ENCODE results near the gene IMMP2L. TPM values are rescaled to one million over a fixed set of nuclear protein-coding genes. Genes with fewer than 3 reads are reported as not detected.

Gene IMMP2L
- total and polyA plus RNA-seq, 2 of the 8 experiments (the other 6 are each of a cell fraction or from before 2014, with no cell fraction given) = 2.3 to 10.1 TPM

DNA sequence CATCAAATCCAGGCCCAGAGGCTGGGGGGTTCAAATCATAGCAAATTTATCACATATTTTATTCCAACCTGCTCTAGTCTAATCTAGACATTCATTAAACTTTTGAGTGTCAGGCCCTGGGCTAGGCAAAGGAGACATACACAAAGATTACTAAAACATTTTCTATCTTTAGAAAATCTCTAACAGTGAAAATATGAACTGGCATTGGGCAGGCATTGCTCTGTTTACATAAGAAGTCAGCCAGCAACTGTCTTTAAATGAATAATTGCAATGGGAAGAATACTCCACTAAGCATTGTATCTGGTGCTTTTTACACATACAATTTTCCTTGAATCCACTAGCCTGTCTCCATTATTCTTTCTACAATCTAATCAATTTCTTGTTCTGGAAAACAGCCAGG, 693.8 kb downstream of the IMMP2L start:
- Histone ChIP-seq H3K4me2 (ENCODE audit: insufficient read depth in 1 of 2, low read depth in 2 of 2, low read length in 2 of 2) (no peak overlapping the region), H2BK5ac (ENCODE audit: low read depth, low read length) (no peak overlapping the region), H2AK5ac (ENCODE audit: low read depth, low read length) (no peak overlapping the region), H4K5ac (ENCODE audit: insufficient read length, low read depth, low read length) (no peak overlapping the region), H3K36me3 (ENCODE audit: control insufficient read depth in 2 of 4, insufficient read depth in 4 of 4, low read length in 3 of 4) (no peaks in the 10 kb centered on the region), H4K91ac (replicated peaks; ENCODE audit: insufficient read length, low read length) (no peak overlapping the region), H2BK12ac (ENCODE audit: low read depth, low read length) (no peak overlapping the region), H3K56ac (replicated peaks; ENCODE audit: insufficient read length, low read depth, low read length) (no peak overlapping the region), H3K27ac (ENCODE audit: low read depth, low read length) (no peak overlapping the region), H3K27me3 (replicated peaks in 1 of 4; ENCODE audit: control insufficient read depth in 3 of 4, extremely low read depth in 1 of 4, insufficient read depth in 3 of 4, low read length in 3 of 4) (no peaks in the 10 kb centered on the region), H4K8ac (ENCODE audit: extremely low read depth, insufficient read depth, low read length) (no peak overlapping the region), H3K9ac (replicated peaks in 1 of 4; ENCODE audit: extremely low read depth in 1 of 4, low read depth in 3 of 4, low read length in 3 of 4) (no peak overlapping the region), H3K14ac (ENCODE audit: insufficient read length) (no peak overlapping the region), H4K20me1 (replicated peaks in 1 of 2; ENCODE audit: control insufficient read depth in 1 of 2, insufficient read depth in 2 of 2, low read length in 2 of 2) (no peaks in the 10 kb centered on the region), H3K4me1 (replicated peaks in 1 of 4; ENCODE audit: control insufficient read depth in 3 of 4, insufficient read depth in 4 of 4, low read length in 3 of 4) (peaks cover 0 to 4% (median 3%) of the 10 kb centered on the region in 4 experiments; a peak in 2 of 7 replicates), H2BK120ac (replicated peaks; ENCODE audit: low read depth, low read length) (no peak overlapping the region), H3K23me2 (ENCODE audit: low read depth, low read length) (no peaks in the 10 kb centered on the region), H3K18ac (ENCODE audit: extremely low read depth, low read length) (no peak overlapping the region), H3K4me3 (ENCODE audit: extremely low read depth in 1 of 4, insufficient read depth in 2 of 4, low read depth in 3 of 4, low read length in 4 of 4) (no peak overlapping the region), H3K9me3 (ENCODE audit: insufficient read depth in 2 of 2, low read depth in 1 of 2, low read length in 1 of 2) (no peaks in the 10 kb centered on the region), H2BK15ac (ENCODE audit: low read length) (no peak overlapping the region), H2AFZ (ENCODE audit: low read length) (no peak overlapping the region), H3K23ac (ENCODE audit: insufficient read length) (no peak overlapping the region), H3K79me2 (ENCODE audit: control insufficient read depth in 1 of 2, insufficient read depth in 2 of 2, low read length in 2 of 2) (no peaks in the 10 kb centered on the region; a peak in 1 of 4 replicates), H2BK20ac (ENCODE audit: low read length) (no peak overlapping the region), H3K4ac (replicated peaks; ENCODE audit: insufficient read length, low read depth, low read length) (no peak overlapping the region), H3K79me1 (ENCODE audit: low read depth, low read length) (no peaks in the 10 kb centered on the region)
- CTCF ChIA-PET (ENCODE audit: partially characterized antibody) = interaction anchor here (0.6 to 0.7 kb wide), 2 partner anchors 573 to 716 kb away, joined by 3 to 4 read pairs; no protein-coding TSS in a partner anchor
- no peak for DNase-seq (ENCODE audit: low read depth in 1 of 2, low spot score in 2 of 2)
- POLR2A ChIA-PET (ENCODE audit: partially characterized antibody) = no interaction called here
- FAIRE-seq = no peak
- no peak for TF ChIP-seq TCF12 (IDR thresholded peaks at IDR 0.05; ENCODE audit: low read depth, low read length)
- no peak for TF ChIP-seq TEAD4 (IDR thresholded peaks at IDR 0.05; ENCODE audit: low read depth, low read length)

Measured in H1 (cell line).